HG02852 (cell line): Measurements from ENCODE around the gene CTTNBP2.

Experiments
- ATAC-seq: cut with Tn5 transposase; IDR thresholded peaks from one replicate; pipeline ENCODE4 v1.9.1; 2021; ENCODE audit warnings: mild to moderate bottlenecking, moderate library complexity; ENCODE audit not compliant: unreplicated experiment

CTTNBP2 gene

GRCh38 chr7:117873310-117874190 lies at the start of gene CTTNBP2:
TSS of gene CTTNBP2 (minus strand) at chr7:117873441. CDS start at chr7:117873415, 26 bp downstream.
- ATAC-seq: no peak

GRCh38 chr7:117916309-117916708 lies 43.1 kb upstream of the CTTNBP2 start:
- no peak for ATAC-seq

GRCh38 chr7:117912421-117912820 lies 39.2 kb upstream of the CTTNBP2 start:
- ATAC-seq: no peak

GRCh38 chr7:117908031-117908795 lies 35.0 kb upstream of the CTTNBP2 start:
- no peak for ATAC-seq

- no peak for ATAC-seq
These were observed 33.9 kb upstream of the CTTNBP2 start for GRCh38 chr7:117907049-117907640.

GRCh38 chr7:117902314-117902889 lies 29.2 kb upstream of the CTTNBP2 start:
- ATAC-seq: no peak

- ATAC-seq: no peak
These were observed 28.0 kb upstream of the CTTNBP2 start for GRCh38 chr7:117901089-117901797.

GRCh38 chr7:117896339-117896738 lies 23.1 kb upstream of the CTTNBP2 start:
- no peak for ATAC-seq

GRCh38 chr7:117895276-117895675 lies 22.0 kb upstream of the CTTNBP2 start:
- ATAC-seq: no peak

- no peak for ATAC-seq
These were observed 20.8 kb upstream of the CTTNBP2 start for GRCh38 chr7:117894037-117894436.

GRCh38 chr7:117892821-117893220 lies 19.6 kb upstream of the CTTNBP2 start:
- ATAC-seq: no peak

GRCh38 chr7:117889611-117890010 lies 16.4 kb upstream of the CTTNBP2 start:
- no peak for ATAC-seq

- ATAC-seq: no peak
These were observed 15.4 kb upstream of the CTTNBP2 start for GRCh38 chr7:117888627-117889026.

- no peak for ATAC-seq
These were observed 9.4 kb upstream of the CTTNBP2 start for GRCh38 chr7:117882594-117882993.

GRCh38 chr7:117876761-117877160 lies 3.5 kb upstream of the CTTNBP2 start:
- no peak for ATAC-seq

GRCh38 chr7:117875566-117875965 lies 2.3 kb upstream of the CTTNBP2 start:
- no peak for ATAC-seq

- no peak for ATAC-seq
These were observed 1.0 kb upstream of the CTTNBP2 start for GRCh38 chr7:117874191-117874700.

- ATAC-seq: no peak
These were observed 506 bp downstream of the CTTNBP2 start for GRCh38 chr7:117872561-117873309.

- no peak for ATAC-seq
These were observed 1.3 kb downstream of the CTTNBP2 start for GRCh38 chr7:117871778-117872538.
